ENCODE results near the gene RASGRP4.

Gene RASGRP4

GRCh38 chr19:38371081-38371480 is 54.9 kb downstream of the RASGRP4 start:
- DNase-seq, result no peak
- H2AFZ ChIP-seq (ENCODE audit: insufficient read depth, low read length, poor library complexity), result no peak overlapping the region
- no peak overlapping the region for H2BK120ac ChIP-seq (ENCODE audit: insufficient read depth, low read length, poor library complexity)
- H2AK5ac ChIP-seq (ENCODE audit: low read length), result no peak overlapping the region
- H3K23ac ChIP-seq (ENCODE audit: low read length), result no peak overlapping the region
- no peak overlapping the region for H3K27ac ChIP-seq (ENCODE audit: low read depth, low read length)
- peaks cover 8% of the 10 kb centered on the region for H3K79me1 ChIP-seq (ENCODE audit: low read length)
- no peaks in the 10 kb centered on the region for H3K27me3 ChIP-seq (ENCODE audit: insufficient read depth, low read length)
- H3K36me3 ChIP-seq (ENCODE audit: control insufficient read depth in 1 of 2, insufficient read depth in 2 of 2, low read length in 2 of 2), result peaks cover under 1% of the 10 kb centered on the region in 2 experiments
- no peak overlapping the region for H4K8ac ChIP-seq (ENCODE audit: low read depth, low read length)
- H3K4me1 ChIP-seq (ENCODE audit: control insufficient read depth in 1 of 2, insufficient read depth in 2 of 2, low read length in 2 of 2), result peaks cover 6 to 8% of the 10 kb centered on the region in 2 experiments
- no peak overlapping the region for H2BK12ac ChIP-seq (ENCODE audit: low read length)
- H3K9me3 ChIP-seq (ENCODE audit: insufficient read depth, low read depth, low read length), result no peaks in the 10 kb centered on the region
- no CpG with 5 or more reads among the region's 6 CpGs for WGBS (ENCODE audit: extremely low coverage, insufficient coverage, insufficient read length)
- H4K12ac ChIP-seq (ENCODE audit: low read depth, low read length), result no peak overlapping the region
- H3K4me2 ChIP-seq (ENCODE audit: low read length), result no peak overlapping the region
- no peak overlapping the region for H2BK5ac ChIP-seq (ENCODE audit: low read depth, low read length, poor library complexity)
- H3K18ac ChIP-seq (ENCODE audit: low read length), result no peak overlapping the region
- H3K4me3 ChIP-seq (ENCODE audit: low read depth, low read length), result no peak overlapping the region
- H3K79me2 ChIP-seq (ENCODE audit: control insufficient read depth, insufficient read depth, low read length, poor library complexity), result peaks cover 12% of the 10 kb centered on the region
- no peak overlapping the region for H4K91ac ChIP-seq (ENCODE audit: low read depth, low read length)
- H3K14ac ChIP-seq (ENCODE audit: low read length), result no peak overlapping the region
- H3K4ac ChIP-seq (ENCODE audit: low read depth, low read length), result no peak overlapping the region
- H3K9ac ChIP-seq (ENCODE audit: low read length), result no peak overlapping the region

DNA sequence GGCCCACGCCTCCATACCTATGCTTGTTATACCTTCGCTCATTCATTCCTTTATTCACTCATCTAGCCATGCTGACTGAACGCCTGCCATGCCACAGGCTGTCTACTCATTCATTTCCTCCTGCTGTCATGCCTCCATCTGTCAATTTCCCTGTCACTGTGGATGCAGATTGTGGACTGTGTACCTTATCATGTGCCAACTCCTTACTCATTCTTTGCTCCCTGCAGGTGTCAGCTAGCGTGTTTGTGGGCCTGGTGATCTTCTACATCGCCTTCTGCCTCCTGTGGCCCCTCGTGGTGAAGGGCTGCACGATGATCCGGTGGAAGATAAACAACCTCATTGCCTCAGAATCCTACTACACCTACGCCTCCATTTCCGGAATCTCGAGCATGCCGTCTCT is 55.7 kb downstream of the RASGRP4 start:
- Histone ChIP-seq H3K9me3 (ENCODE audit: insufficient read depth, low read depth, low read length) (no peaks in the 10 kb centered on the region), H3K79me1 (ENCODE audit: low read length) (peaks cover 7% of the 10 kb centered on the region), H2BK5ac (ENCODE audit: low read depth, low read length, poor library complexity) (no peak overlapping the region), H3K4ac (ENCODE audit: low read depth, low read length) (no peak overlapping the region), H2BK120ac (ENCODE audit: insufficient read depth, low read length, poor library complexity) (no peak overlapping the region), H3K27me3 (ENCODE audit: insufficient read depth, low read length) (no peaks in the 10 kb centered on the region), H3K4me1 (ENCODE audit: control insufficient read depth in 1 of 2, insufficient read depth in 2 of 2, low read length in 2 of 2) (peaks cover under 1% of the 10 kb centered on the region in 2 experiments), H4K12ac (ENCODE audit: low read depth, low read length) (no peak overlapping the region), H4K8ac (ENCODE audit: low read depth, low read length) (no peak overlapping the region), H3K79me2 (ENCODE audit: control insufficient read depth, insufficient read depth, low read length, poor library complexity) (peaks cover 7% of the 10 kb centered on the region), H3K23ac (ENCODE audit: low read length) (no peak overlapping the region), H4K91ac (ENCODE audit: low read depth, low read length) (no peak overlapping the region), H3K18ac (ENCODE audit: low read length) (no peak overlapping the region), H3K14ac (ENCODE audit: low read length) (no peak overlapping the region), H2AK5ac (ENCODE audit: low read length) (no peak overlapping the region), H2BK12ac (ENCODE audit: low read length) (no peak overlapping the region), H3K27ac (ENCODE audit: low read depth, low read length) (no peak overlapping the region), H3K4me3 (ENCODE audit: low read depth, low read length) (no peak overlapping the region), H3K4me2 (ENCODE audit: low read length) (no peak overlapping the region), H3K36me3 (ENCODE audit: control insufficient read depth in 1 of 2, insufficient read depth in 2 of 2, low read length in 2 of 2) (no peaks in the 10 kb centered on the region), H2AFZ (ENCODE audit: insufficient read depth, low read length, poor library complexity) (no peak overlapping the region), H3K9ac (ENCODE audit: low read length) (no peak overlapping the region)
- no CpG with 5 or more reads among the region's 12 CpGs for WGBS (ENCODE audit: extremely low coverage, insufficient coverage, insufficient read length)
- DNase-seq, result no peak

- H3K4me1 ChIP-seq (ENCODE audit: control insufficient read depth in 1 of 2, insufficient read depth in 2 of 2, low read length in 2 of 2), result no peaks in the 10 kb centered on the region
- H4K8ac ChIP-seq (ENCODE audit: low read depth, low read length), result no peak overlapping the region
- H3K23ac ChIP-seq (ENCODE audit: low read length), result no peak overlapping the region
- no CpG with 5 or more reads among the region's 2 CpGs for WGBS (ENCODE audit: extremely low coverage, insufficient coverage, insufficient read length)
- no peak overlapping the region for H2BK12ac ChIP-seq (ENCODE audit: low read length)
- no peaks in the 10 kb centered on the region for H3K27me3 ChIP-seq (ENCODE audit: insufficient read depth, low read length)
- H3K36me3 ChIP-seq (ENCODE audit: control insufficient read depth in 1 of 2, insufficient read depth in 2 of 2, low read length in 2 of 2), result no peaks in the 10 kb centered on the region
- H3K14ac ChIP-seq (ENCODE audit: low read length), result no peak overlapping the region
- H2AFZ ChIP-seq (ENCODE audit: insufficient read depth, low read length, poor library complexity), result no peak overlapping the region
- H3K27ac ChIP-seq (ENCODE audit: low read depth, low read length), result no peak overlapping the region
- H3K4me2 ChIP-seq (ENCODE audit: low read length), result no peak overlapping the region
- H3K4ac ChIP-seq (ENCODE audit: low read depth, low read length), result no peak overlapping the region
- H3K79me2 ChIP-seq (ENCODE audit: control insufficient read depth, insufficient read depth, low read length, poor library complexity), result no peaks in the 10 kb centered on the region
- no peak overlapping the region for H2AK5ac ChIP-seq (ENCODE audit: low read length)
- DNase-seq, result no peak
- no peak overlapping the region for H3K18ac ChIP-seq (ENCODE audit: low read length)
- H4K12ac ChIP-seq (ENCODE audit: low read depth, low read length), result no peak overlapping the region
- peaks cover under 1% of the 10 kb centered on the region for H3K79me1 ChIP-seq (ENCODE audit: low read length)
- no peak overlapping the region for H3K4me3 ChIP-seq (ENCODE audit: low read depth, low read length)
- no peak overlapping the region for H2BK5ac ChIP-seq (ENCODE audit: low read depth, low read length, poor library complexity)
- H2BK120ac ChIP-seq (ENCODE audit: insufficient read depth, low read length, poor library complexity), result no peak overlapping the region
- peaks cover 4% of the 10 kb centered on the region for H3K9me3 ChIP-seq (ENCODE audit: insufficient read depth, low read depth, low read length)
- H3K9ac ChIP-seq (ENCODE audit: low read length), result no peak overlapping the region
- no peak overlapping the region for H4K91ac ChIP-seq (ENCODE audit: low read depth, low read length)
These were observed 56.4 kb downstream of the RASGRP4 start for GRCh38 chr19:38369584-38369983.

DNA sequence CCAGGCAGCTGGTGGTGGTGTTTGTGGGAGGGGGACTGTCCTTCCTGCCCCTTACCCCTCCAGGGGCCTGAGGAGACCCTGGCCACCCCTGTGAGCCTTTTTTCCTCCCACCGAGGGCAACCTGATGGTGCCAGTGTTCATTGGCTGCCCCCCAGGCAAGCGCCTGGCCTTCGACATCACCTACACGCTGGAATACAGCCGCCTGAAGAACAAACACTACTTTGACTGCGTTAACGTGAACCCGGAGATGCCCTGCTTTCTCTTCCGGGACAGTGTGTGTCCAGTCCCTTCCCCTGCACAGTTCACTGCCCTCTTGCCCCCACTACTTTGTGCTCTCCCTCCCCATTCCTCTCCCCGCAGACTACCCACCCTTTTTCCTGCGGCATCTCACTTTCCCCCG is 59.0 kb downstream of the RASGRP4 start:
- no CpG with 5 or more reads among the region's 12 CpGs for WGBS (ENCODE audit: extremely low coverage, insufficient coverage, insufficient read length)
- no peak overlapping the region for H3K18ac ChIP-seq (ENCODE audit: low read length)
- no peak overlapping the region for H2BK120ac ChIP-seq (ENCODE audit: insufficient read depth, low read length, poor library complexity)
- DNase-seq, result no peak
- no peaks in the 10 kb centered on the region for H3K27me3 ChIP-seq (ENCODE audit: insufficient read depth, low read length)
- H3K79me1 ChIP-seq (ENCODE audit: low read length), result peaks cover 3% of the 10 kb centered on the region
- H3K4me1 ChIP-seq (ENCODE audit: control insufficient read depth in 1 of 2, insufficient read depth in 2 of 2, low read length in 2 of 2), result peaks cover 0 to 4% of the 10 kb centered on the region in 2 experiments
- H3K4me3 ChIP-seq (ENCODE audit: low read depth, low read length), result no peak overlapping the region
- H4K91ac ChIP-seq (ENCODE audit: low read depth, low read length), result no peak overlapping the region
- H3K14ac ChIP-seq (ENCODE audit: low read length), result no peak overlapping the region
- no peak overlapping the region for H4K8ac ChIP-seq (ENCODE audit: low read depth, low read length)
- no peak overlapping the region for H4K12ac ChIP-seq (ENCODE audit: low read depth, low read length)
- no peak overlapping the region for H3K9ac ChIP-seq (ENCODE audit: low read length)
- H3K4ac ChIP-seq (ENCODE audit: low read depth, low read length), result no peak overlapping the region
- no peak overlapping the region for H2AFZ ChIP-seq (ENCODE audit: insufficient read depth, low read length, poor library complexity)
- no peak overlapping the region for H3K27ac ChIP-seq (ENCODE audit: low read depth, low read length)
- peaks cover 4% of the 10 kb centered on the region for H3K9me3 ChIP-seq (ENCODE audit: insufficient read depth, low read depth, low read length)
- H3K4me2 ChIP-seq (ENCODE audit: low read length), result no peak overlapping the region
- H2AK5ac ChIP-seq (ENCODE audit: low read length), result no peak overlapping the region
- no peaks in the 10 kb centered on the region for H3K79me2 ChIP-seq (ENCODE audit: control insufficient read depth, insufficient read depth, low read length, poor library complexity)
- H3K36me3 ChIP-seq (ENCODE audit: control insufficient read depth in 1 of 2, insufficient read depth in 2 of 2, low read length in 2 of 2), result no peaks in the 10 kb centered on the region
- H2BK12ac ChIP-seq (ENCODE audit: low read length), result no peak overlapping the region
- H2BK5ac ChIP-seq (ENCODE audit: low read depth, low read length, poor library complexity), result no peak overlapping the region
- no peak overlapping the region for H3K23ac ChIP-seq (ENCODE audit: low read length)
